Activated CD8-positive, alpha-beta memory T cell treated with anti-CD3 and anti-CD28 coated beads for 24 hours (primary cell): Measurements from ENCODE around the gene SYT12.

ENCODE experiments used
- DNase-seq: peaks from one replicate; pipeline ENCODE4 v3.0.0-alpha.2; 2020

The SYT12 gene

GRCh38 chr11:67058506-67058905 is 35.6 kb downstream of the SYT12 start:
- no peak for DNase-seq

GRCh38 chr11:67059671-67060070 is 36.7 kb downstream of the SYT12 start:
- no peak for DNase-seq

- DNase-seq = no peak
Measured at GRCh38 chr11:67060111-67060522, 37.2 kb downstream of the SYT12 start.

GRCh38 chr11:67062526-67063373 is 39.8 kb downstream of the SYT12 start:
- no peak for DNase-seq

- DNase-seq = no peak
Measured at GRCh38 chr11:67066333-67066709, 43.4 kb downstream of the SYT12 start.

GRCh38 chr11:67071420-67072284 is 48.7 kb downstream of the SYT12 start:
- DNase-seq = peak; percentile 88

GRCh38 chr11:67072295-67072694 is 49.4 kb downstream of the SYT12 start:
- DNase-seq = no peak

- no peak for DNase-seq
Measured at GRCh38 chr11:67073908-67074307, 51.0 kb downstream of the SYT12 start.

GRCh38 chr11:67076202-67076601 is 53.3 kb downstream of the SYT12 start:
- DNase-seq = no peak

GRCh38 chr11:67079065-67079705 is 56.3 kb downstream of the SYT12 start:
- no peak for DNase-seq

- DNase-seq = peak; percentile 62
Measured at GRCh38 chr11:67082071-67082791, 59.3 kb downstream of the SYT12 start.

- no peak for DNase-seq
Measured at GRCh38 chr11:67083786-67084366, 60.9 kb downstream of the SYT12 start.

- DNase-seq = no peak
Measured at GRCh38 chr11:67085617-67086016, 62.7 kb downstream of the SYT12 start.

GRCh38 chr11:67090717-67091116 is 67.8 kb downstream of the SYT12 start:
- no peak for DNase-seq

GRCh38 chr11:67095214-67095507 is 72.2 kb downstream of the SYT12 start:
- no peak for DNase-seq

GRCh38 chr11:67098799-67099429 is 76.0 kb downstream of the SYT12 start:
- no peak for DNase-seq

GRCh38 chr11:67099831-67100324 is 76.9 kb downstream of the SYT12 start:
- no peak for DNase-seq
